ENCODE measurements around the gene LINGO1.

The LINGO1 gene

DNA sequence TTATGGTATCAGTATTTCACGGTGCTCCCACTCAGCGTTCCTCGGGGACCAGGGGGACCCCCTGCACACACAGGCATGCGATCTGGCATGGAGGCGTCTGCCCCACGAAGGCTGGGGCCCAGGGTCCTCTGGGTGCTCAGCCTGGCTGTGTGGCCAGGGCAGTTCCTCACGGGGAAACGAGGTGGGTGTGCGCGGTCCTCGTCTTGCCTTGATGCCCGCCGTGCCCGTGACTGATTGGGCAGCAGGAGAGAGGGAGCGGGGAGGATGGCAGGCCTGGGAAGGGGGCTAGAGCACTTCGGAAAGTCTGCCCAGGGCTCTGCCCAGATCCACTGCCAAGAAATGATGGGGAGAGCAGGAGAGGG, 10.9 kb downstream of the LINGO1 start:
- Histone ChIP-seq H3K4me3 (ENCODE audit: low read depth, low read length) (no peak overlapping the region), H3K27me3 (replicated peaks) (peaks cover 2% of the 10 kb centered on the region), H3K27ac (no peak overlapping the region), H3K36me3 (replicated peaks) (no peaks in the 10 kb centered on the region)
- in situ Hi-C loops (cut with HindIII; ENCODE audit: low pct_ligation_motif_present, low sequenced_read_pairs), result no loop called here
- DNase-seq, result no peak
- TF ChIP-seq, protein P1, sequence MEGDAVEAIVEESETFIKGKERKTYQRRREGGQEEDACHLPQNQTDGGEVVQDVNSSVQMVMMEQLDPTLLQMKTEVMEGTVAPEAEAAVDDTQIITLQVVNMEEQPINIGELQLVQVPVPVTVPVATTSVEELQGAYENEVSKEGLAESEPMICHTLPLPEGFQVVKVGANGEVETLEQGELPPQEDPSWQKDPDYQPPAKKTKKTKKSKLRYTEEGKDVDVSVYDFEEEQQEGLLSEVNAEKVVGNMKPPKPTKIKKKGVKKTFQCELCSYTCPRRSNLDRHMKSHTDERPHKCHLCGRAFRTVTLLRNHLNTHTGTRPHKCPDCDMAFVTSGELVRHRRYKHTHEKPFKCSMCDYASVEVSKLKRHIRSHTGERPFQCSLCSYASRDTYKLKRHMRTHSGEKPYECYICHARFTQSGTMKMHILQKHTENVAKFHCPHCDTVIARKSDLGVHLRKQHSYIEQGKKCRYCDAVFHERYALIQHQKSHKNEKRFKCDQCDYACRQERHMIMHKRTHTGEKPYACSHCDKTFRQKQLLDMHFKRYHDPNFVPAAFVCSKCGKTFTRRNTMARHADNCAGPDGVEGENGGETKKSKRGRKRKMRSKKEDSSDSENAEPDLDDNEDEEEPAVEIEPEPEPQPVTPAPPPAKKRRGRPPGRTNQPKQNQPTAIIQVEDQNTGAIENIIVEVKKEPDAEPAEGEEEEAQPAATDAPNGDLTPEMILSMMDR (IDR thresholded peaks at IDR 0.05; ENCODE audit: low read depth, low read length, missing control alignments), result no peak

DNA sequence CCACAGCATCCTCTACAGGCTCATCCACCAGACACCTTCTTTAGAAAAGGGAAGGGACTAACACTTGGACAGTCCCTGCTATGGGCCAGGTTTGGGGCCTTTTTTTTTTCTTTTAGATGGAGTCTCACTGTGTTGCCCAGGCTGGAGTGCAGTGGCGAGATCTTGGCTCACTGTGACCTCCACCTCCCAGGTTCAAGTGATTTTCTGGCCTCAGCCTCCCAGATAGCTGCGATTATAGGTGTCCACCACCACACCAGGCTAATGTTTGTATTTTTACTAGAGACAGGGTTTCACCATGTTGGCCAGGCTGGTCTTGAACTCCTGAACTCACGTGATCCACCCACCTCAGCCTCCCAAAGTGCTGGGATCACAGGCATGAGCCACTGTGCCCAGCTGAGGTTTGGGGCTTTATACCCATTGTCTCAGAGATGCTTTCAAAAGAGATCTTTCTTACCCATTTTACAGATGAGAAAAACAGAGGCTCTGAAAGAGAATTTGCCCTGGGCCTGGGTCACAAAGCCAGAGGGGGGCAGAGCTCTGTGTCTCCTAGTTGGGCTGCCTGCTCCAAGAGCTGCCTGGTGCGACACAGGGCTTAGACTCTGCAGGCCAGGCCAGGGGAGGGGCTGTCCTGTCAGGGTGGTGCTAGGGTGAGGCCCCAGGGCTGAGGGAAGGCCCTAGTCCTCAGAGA, 11.6 kb downstream of the LINGO1 start:
- H3K36me3 ChIP-seq (replicated peaks), result no peaks in the 10 kb centered on the region
- no peak overlapping the region for H3K27ac ChIP-seq
- H3K27me3 ChIP-seq (replicated peaks), result no peaks in the 10 kb centered on the region
- no peak for DNase-seq
- H3K4me3 ChIP-seq (ENCODE audit: low read depth, low read length), result no peak overlapping the region
- in situ Hi-C loops (cut with HindIII; ENCODE audit: low pct_ligation_motif_present, low sequenced_read_pairs), result no loop called here
- TF ChIP-seq, protein P1 (IDR thresholded peaks at IDR 0.05; ENCODE audit: low read depth, low read length, missing control alignments), result no peak

DNA sequence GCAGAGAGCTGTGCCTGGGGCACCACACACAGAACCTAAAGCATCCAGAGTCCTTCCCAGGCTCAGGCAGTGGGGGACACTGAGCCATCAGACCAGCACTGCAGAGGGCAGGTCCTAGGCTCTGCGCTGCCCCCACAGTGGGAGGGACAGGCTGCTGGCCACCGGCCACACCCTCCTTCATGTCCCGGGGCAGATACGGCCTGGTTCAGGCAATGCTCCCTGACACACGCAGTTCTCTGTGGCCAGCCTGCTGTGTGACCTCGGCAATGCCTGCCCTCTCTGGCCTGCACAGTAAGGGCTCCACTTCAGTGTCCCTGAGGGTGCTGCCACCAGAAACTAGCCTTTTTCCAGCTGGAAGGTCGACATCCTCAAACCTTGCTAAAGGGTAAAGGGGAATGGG, 12.4 kb downstream of the LINGO1 start:
- TF ChIP-seq, protein P1 (IDR thresholded peaks at IDR 0.05; ENCODE audit: low read depth, low read length, missing control alignments), result no peak
- H3K27ac ChIP-seq, result no peak overlapping the region
- no peaks in the 10 kb centered on the region for H3K36me3 ChIP-seq (replicated peaks)
- in situ Hi-C loops (cut with HindIII; ENCODE audit: low pct_ligation_motif_present, low sequenced_read_pairs), result no loop called here
- DNase-seq, result no peak
- H3K4me3 ChIP-seq (ENCODE audit: low read depth, low read length), result no peak overlapping the region
- no peaks in the 10 kb centered on the region for H3K27me3 ChIP-seq (replicated peaks)

DNA sequence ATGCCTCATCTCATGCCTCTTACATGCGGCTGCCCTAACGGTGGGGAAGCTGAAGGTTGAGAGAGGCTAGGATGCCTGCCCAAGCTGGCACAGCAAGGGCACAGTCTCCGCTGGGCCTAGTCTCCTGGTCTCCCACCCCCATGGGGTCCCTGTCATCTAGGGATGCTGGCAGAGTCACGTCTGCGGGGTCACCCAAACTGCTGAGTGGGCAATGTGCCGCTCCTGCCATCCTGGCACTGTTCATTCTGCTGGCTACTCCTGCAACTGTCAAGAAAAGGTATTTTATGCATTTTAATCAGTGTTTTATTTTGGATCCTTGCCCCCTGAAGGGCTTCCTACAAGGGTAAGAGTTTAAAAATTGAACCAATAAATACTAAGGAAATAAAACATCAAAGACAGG, 12.8 kb downstream of the LINGO1 start:
- DNase-seq, result no peak
- in situ Hi-C loops (cut with HindIII; ENCODE audit: low pct_ligation_motif_present, low sequenced_read_pairs), result no loop called here

DNA sequence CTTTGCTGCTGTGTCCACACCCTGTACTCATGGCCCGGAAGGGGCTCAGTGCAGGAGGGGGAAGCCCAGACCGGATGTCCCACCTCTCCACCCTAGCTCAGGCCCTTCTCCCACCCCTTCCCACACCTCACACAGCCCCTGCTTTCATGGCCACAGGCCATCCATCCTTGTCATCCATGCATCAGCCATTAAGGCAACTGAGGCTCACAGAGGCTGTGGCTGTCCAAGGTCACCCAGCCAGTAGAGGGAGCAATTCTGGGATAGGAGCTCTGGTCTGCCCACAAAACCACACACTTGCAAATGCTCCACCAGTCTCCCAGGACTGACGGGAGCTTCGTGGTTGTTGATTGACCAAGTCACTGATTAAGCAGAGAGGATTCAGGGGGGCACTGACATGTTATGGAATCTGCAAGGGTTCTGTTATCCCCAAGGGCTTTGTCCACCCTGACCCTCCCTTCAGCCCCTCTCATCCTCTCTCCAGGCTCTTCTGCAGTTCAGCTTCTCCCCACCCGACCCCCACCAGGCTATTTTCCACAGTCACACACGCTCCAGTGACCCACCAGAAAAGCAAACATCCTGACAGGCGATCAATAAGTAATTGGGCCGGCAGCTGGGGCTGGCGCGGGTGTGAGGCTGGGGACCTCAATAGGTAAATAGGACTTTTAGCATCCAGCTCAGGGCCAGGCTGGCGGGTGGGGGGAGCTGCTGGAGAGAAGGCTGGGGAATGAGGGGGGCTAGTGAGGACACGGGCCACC, 15.1 kb downstream of the LINGO1 start:
- TF ChIP-seq, protein P1 (IDR thresholded peaks at IDR 0.05; ENCODE audit: low read depth, low read length, missing control alignments), result peak; percentile 64
- no peak for DNase-seq
- H3K4me3 ChIP-seq (ENCODE audit: low read depth, low read length), result no peak overlapping the region
- in situ Hi-C loops (cut with HindIII; ENCODE audit: low pct_ligation_motif_present, low sequenced_read_pairs), result no loop called here
- no peaks in the 10 kb centered on the region for H3K36me3 ChIP-seq (replicated peaks)
- no peaks in the 10 kb centered on the region for H3K27me3 ChIP-seq (replicated peaks)
- H3K27ac ChIP-seq, result no peak overlapping the region

More for the DNA sequence above, 12.8 kb downstream of the LINGO1 start:
- TF ChIP-seq, protein P1 (IDR thresholded peaks at IDR 0.05; ENCODE audit: low read depth, low read length, missing control alignments), result no peak
- H3K4me3 ChIP-seq (ENCODE audit: low read depth, low read length), result no peak overlapping the region
- H3K27me3 ChIP-seq (replicated peaks), result no peaks in the 10 kb centered on the region
- no peaks in the 10 kb centered on the region for H3K36me3 ChIP-seq (replicated peaks)
- no peak overlapping the region for H3K27ac ChIP-seq

Measured in brain microvascular endothelial cell (primary cell).